Aorta (tissue), 5 donors: ENCODE results near the gene DDHD1. TPM values are rescaled to one million over a fixed set of nuclear protein-coding genes. Genes with fewer than 3 reads are reported as not detected.

Experiments used
- ATAC-seq: fragments of 200-7000 bp; cut with Tn5 transposase; one replicate; pipeline ENCODE4 v1.9.1; 2022; ENCODE audit warnings: moderate library complexity; ENCODE audit not compliant: low FRiP score
- DNase-seq, 2 donors: peaks; one replicate each; pipeline ENCODE4 v3.0.0-alpha.2; 2020
- H3K27ac ChIP-seq, 2 donors: one replicate each; pipeline ENCODE4 v1.5.1; 2013; ENCODE audit warnings: low read length in 2 of 2, mild to moderate bottlenecking in 2 of 2, moderate library complexity in 2 of 2, control low read depth in 1 of 2, inconsistent platforms in 1 of 2, low read depth in 1 of 2
- H3K27me3 ChIP-seq, 2 donors: one replicate each; pipeline ENCODE4 v1.6.1; 2013; ENCODE audit warnings: control low read depth in 1 of 2, low read length in 1 of 2, mild to moderate bottlenecking in 1 of 2, moderate library complexity in 1 of 2; ENCODE audit not compliant: insufficient read depth in 2 of 2, control insufficient read depth in 1 of 2
- H3K36me3 ChIP-seq, 2 donors: one replicate each; pipeline ENCODE4 v1.6.1; 2013; ENCODE audit warnings: control low read depth in 1 of 2, low read length in 1 of 2, mild to moderate bottlenecking in 1 of 2; ENCODE audit not compliant: insufficient read depth in 2 of 2, control insufficient read depth in 1 of 2
- H3K4me1 ChIP-seq, 2 donors: one replicate each; pipeline ENCODE4 v1.6.1; 2013; ENCODE audit warnings: low read length in 2 of 2, control low read depth in 1 of 2, mild to moderate bottlenecking in 1 of 2, moderate library complexity in 1 of 2; ENCODE audit not compliant: insufficient read depth in 2 of 2, control insufficient read depth in 1 of 2
- H3K4me3 ChIP-seq, 2 donors: one replicate each; pipeline ENCODE4 v1.5.1; 2013; ENCODE audit warnings: low read length in 2 of 2, control low read depth in 1 of 2, mild to moderate bottlenecking in 1 of 2
- H3K9me3 ChIP-seq: one replicate; pipeline ENCODE4 v1.6.1; 2013; ENCODE audit warnings: mild to moderate bottlenecking, low read length; ENCODE audit not compliant: control insufficient read depth
- WGBS, 2 donors: extraction: QIAGEN DNeasy Blood & Tissue Kit; methylation state at CpG; one replicate each; pipeline ENCODE4 v1.1.7; 2013; 5-methylcytosine and 5-hydroxymethylcytosine counted together
- intact Hi-C, 2 donors: fragments of 100-400 bp; cut with DNase I; formaldehyde crosslinking; loops; one replicate each; pipeline versions ENCODE4 v1.14.2 to v1.15.0; 2022
- polyA plus RNA-seq, 2 donors: library from polyadenylated mRNA; stranded (reverse); fragments of 200-250 nt; gene quantifications; one replicate each; pipeline ENCODE4 v1.2.3, GENCODE V29; 2013
- total RNA-seq, 2 donors: library from RNA; stranded (reverse); fragmentation: NEBNext Ultra II Directional; extraction: Animal tissue kit (Norgen Biotek cat#: 25700); gene quantifications; one replicate each; pipeline ENCODE4 v1.2.1, GENCODE V29; 2021
- donor health status: healthy with polysubstance abuse.
- donor health status: Bipolar disorder and iron deficiency.
- donor health status: DM: no; HTN: no; CAD: no.
- donor health status: DM: no; HTN: no; CAD: no.
- donor health status: DM: yes; HTN: yes; CAD: no.

DDHD1 gene
- total and polyA plus RNA-seq, 4 donors = 1.1 to 29.8 (median 13.5) TPM

- Histone ChIP-seq H3K27ac (no peak overlapping the region), H3K4me1 (no peaks in the 10 kb centered on the region), H3K9me3 (no peaks in the 10 kb centered on the region), H3K27me3 (no peaks in the 10 kb centered on the region), H3K4me3 (no peak overlapping the region), H3K36me3 (no peaks in the 10 kb centered on the region)
- intact Hi-C loops = no loop called here
- 61 to 64% methylated on average over 4 of the region's 4 CpGs for WGBS, 2 donors
- DNase-seq (no peak), ATAC-seq (no peak)
Measured at GRCh38 chr14:53006931-53007562, 146.1 kb downstream of the DDHD1 start.

GRCh38 chr14:53004976-53005375 lies 148.1 kb downstream of the DDHD1 start:
- H3K27me3 ChIP-seq = no peaks in the 10 kb centered on the region
- DNase-seq (no peak), ATAC-seq (no peak)
- H3K27ac ChIP-seq = no peak overlapping the region
- H3K36me3 ChIP-seq = no peaks in the 10 kb centered on the region
- H3K9me3 ChIP-seq = no peaks in the 10 kb centered on the region
- intact Hi-C loops = no loop called here
- WGBS, 2 donors = 73 to 75% methylated on average over 5 of the region's 5 CpGs
- H3K4me1 ChIP-seq = no peaks in the 10 kb centered on the region
- H3K4me3 ChIP-seq = no peak overlapping the region

GRCh38 chr14:53003776-53004175 lies 149.3 kb downstream of the DDHD1 start:
- ATAC-seq (no peak), DNase-seq (no peak)
- intact Hi-C loops = no loop called here
- 93 to 95% methylated on average over 4 of the region's 4 CpGs for WGBS, 2 donors
- no peaks in the 10 kb centered on the region for H3K36me3 ChIP-seq
- no peak overlapping the region for H3K27ac ChIP-seq
- no peak overlapping the region for H3K4me3 ChIP-seq
- H3K4me1 ChIP-seq = no peaks in the 10 kb centered on the region
- H3K9me3 ChIP-seq = no peaks in the 10 kb centered on the region
- no peaks in the 10 kb centered on the region for H3K27me3 ChIP-seq

- H3K27me3 ChIP-seq = no peaks in the 10 kb centered on the region
- DNase-seq (no peak), ATAC-seq (no peak)
- intact Hi-C loops = no loop called here
- H3K9me3 ChIP-seq = no peaks in the 10 kb centered on the region
- WGBS, 2 donors = 76% methylated on average over 5 of the region's 5 CpGs
- H3K27ac ChIP-seq = no peak overlapping the region
- no peaks in the 10 kb centered on the region for H3K4me1 ChIP-seq
- no peak overlapping the region for H3K4me3 ChIP-seq
- no peaks in the 10 kb centered on the region for H3K36me3 ChIP-seq
Measured at GRCh38 chr14:53002576-53002975, 150.5 kb downstream of the DDHD1 start.

- no peak overlapping the region for H3K27ac ChIP-seq
- H3K27me3 ChIP-seq = no peaks in the 10 kb centered on the region
- H3K4me3 ChIP-seq = no peak overlapping the region
- ATAC-seq = no peak
- no peaks in the 10 kb centered on the region for H3K9me3 ChIP-seq
- intact Hi-C loops = no loop called here
- H3K36me3 ChIP-seq = no peaks in the 10 kb centered on the region
- no peaks in the 10 kb centered on the region for H3K4me1 ChIP-seq
- WGBS, 2 donors = 61 to 65% methylated on average over 7 of the region's 7 CpGs
- no peak for DNase-seq
Measured at GRCh38 chr14:53001787-53002378, 151.2 kb downstream of the DDHD1 start.

GRCh38 chr14:52998376-52999015 lies 154.6 kb downstream of the DDHD1 start:
- no peaks in the 10 kb centered on the region for H3K27me3 ChIP-seq
- H3K9me3 ChIP-seq = no peaks in the 10 kb centered on the region
- intact Hi-C loops = no loop called here
- peak; percentile 36 for ATAC-seq
- no peak overlapping the region for H3K4me3 ChIP-seq
- no peaks in the 10 kb centered on the region for H3K36me3 ChIP-seq
- no peak overlapping the region for H3K27ac ChIP-seq
- no peak for DNase-seq
- no peaks in the 10 kb centered on the region for H3K4me1 ChIP-seq
- WGBS, 2 donors = 7 to 13% methylated on average over 6 of the region's 6 CpGs

GRCh38 chr14:52996493-52996892 lies 156.6 kb downstream of the DDHD1 start:
- Histone ChIP-seq H3K36me3 (no peaks in the 10 kb centered on the region), H3K27ac (no peak overlapping the region), H3K9me3 (no peaks in the 10 kb centered on the region), H3K27me3 (no peaks in the 10 kb centered on the region), H3K4me3 (no peak overlapping the region), H3K4me1 (no peaks in the 10 kb centered on the region)
- intact Hi-C loops = no loop called here
- 98 to 100% methylated on average over 2 of the region's 2 CpGs for WGBS, 2 donors
- ATAC-seq (no peak), DNase-seq (no peak)

GRCh38 chr14:52995998-52996397 lies 157.1 kb downstream of the DDHD1 start:
- 86 to 91% methylated on average over 1 of the region's 1 CpG for WGBS, 2 donors
- no peak for ATAC-seq
- intact Hi-C loops = no loop called here

More at GRCh38 chr14:52995998-52996397, 157.1 kb downstream of the DDHD1 start:
- H3K4me3 ChIP-seq = no peak overlapping the region
- no peaks in the 10 kb centered on the region for H3K27me3 ChIP-seq
- DNase-seq = no peak
- no peaks in the 10 kb centered on the region for H3K36me3 ChIP-seq
- H3K27ac ChIP-seq = no peak overlapping the region
- H3K9me3 ChIP-seq = no peaks in the 10 kb centered on the region
- H3K4me1 ChIP-seq = no peaks in the 10 kb centered on the region
